ENCODE results near the gene NTNG1. TPM values are rescaled to one million over a fixed set of nuclear protein-coding genes. Genes with fewer than 3 reads are reported as not detected.

The NTNG1 gene
- total and polyA plus RNA-seq, 4 donors = 0.72 to 26.7 (median 3.9) TPM

- 85 to 91% methylated on average over 6 of the region's 6 CpGs for WGBS, 2 donors
Measured at GRCh38 chr1:107501081-107501605, 360.3 kb downstream of the NTNG1 start.

GRCh38 chr1:107510347-107510746 is 369.5 kb downstream of the NTNG1 start:
- no peak for TF ChIP-seq CTCF (IDR thresholded peaks at IDR 0.05; ENCODE audit: control extremely low read depth, extremely low read depth)
- Histone ChIP-seq H3K36me3 (ENCODE audit: control insufficient read depth in 4 of 4, insufficient read depth in 4 of 4, low read length in 4 of 4) (no peaks in the 10 kb centered on the region), H3K4me1 (ENCODE audit: control insufficient read depth in 5 of 5, insufficient read depth in 5 of 5, low read length in 5 of 5) (no peaks in the 10 kb centered on the region), H3K4me3 (no peak overlapping the region), H3K9ac (ENCODE audit: insufficient read depth in 1 of 2, low read length in 2 of 2) (no peak overlapping the region), H3K27me3 (ENCODE audit: control insufficient read depth in 3 of 3, insufficient read depth in 3 of 3, low read length in 2 of 3) (no peaks in the 10 kb centered on the region), H3K27ac (ENCODE audit: low read depth in 1 of 2, low read length in 1 of 2) (no peak overlapping the region), H3K9me3 (ENCODE audit: control insufficient read depth in 4 of 4, insufficient read depth in 3 of 4, low read length in 3 of 4) (peaks cover 0 to 6% (median 1%) of the 10 kb centered on the region in 4 donors)
- WGBS, 2 donors = 90 to 92% methylated on average over 4 of the region's 4 CpGs
- ATAC-seq (ENCODE audit: insufficient read depth, low FRiP score) (no peak), DNase-seq (no peak)

More at GRCh38 chr1:107501081-107501605, 360.3 kb downstream of the NTNG1 start:
- Histone ChIP-seq H3K36me3 (ENCODE audit: control insufficient read depth in 4 of 4, insufficient read depth in 4 of 4, low read length in 4 of 4) (no peaks in the 10 kb centered on the region), H3K27me3 (ENCODE audit: control insufficient read depth in 3 of 3, insufficient read depth in 3 of 3, low read length in 2 of 3) (no peaks in the 10 kb centered on the region), H3K9ac (ENCODE audit: insufficient read depth in 1 of 2, low read length in 2 of 2) (no peak overlapping the region), H3K9me3 (ENCODE audit: control insufficient read depth in 4 of 4, insufficient read depth in 3 of 4, low read length in 3 of 4) (no peaks in the 10 kb centered on the region), H3K27ac (ENCODE audit: low read depth in 1 of 2, low read length in 1 of 2) (no peak overlapping the region), H3K4me3 (no peak overlapping the region), H3K4me1 (ENCODE audit: control insufficient read depth in 5 of 5, insufficient read depth in 5 of 5, low read length in 5 of 5) (peaks cover 0 to under 1% (median 0%) of the 10 kb centered on the region in 5 donors)
- ATAC-seq (ENCODE audit: insufficient read depth, low FRiP score) (no peak), DNase-seq (no peak)
- no peak for TF ChIP-seq CTCF (IDR thresholded peaks at IDR 0.05; ENCODE audit: control extremely low read depth, extremely low read depth)

DNA sequence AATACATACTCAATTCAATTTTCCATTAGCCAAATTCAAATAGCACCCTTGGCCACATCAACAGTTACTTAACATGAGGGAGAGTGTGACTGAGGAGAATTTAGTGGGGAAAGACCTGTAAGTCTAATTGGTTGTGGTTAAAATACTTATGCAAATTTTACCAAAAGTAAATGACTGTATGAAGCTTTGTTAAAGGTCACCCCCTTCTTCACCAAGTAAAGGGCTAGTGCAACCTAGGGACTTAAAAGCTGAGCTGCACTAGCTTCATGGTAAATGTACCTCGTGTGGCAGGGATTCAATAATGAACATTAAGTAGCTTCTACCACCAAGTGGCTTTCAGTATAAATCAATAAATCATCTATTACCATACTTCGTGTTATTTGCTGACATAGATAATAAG is 372.0 kb downstream of the NTNG1 start:
- no peak for TF ChIP-seq CTCF (IDR thresholded peaks at IDR 0.05; ENCODE audit: control extremely low read depth, extremely low read depth)
- ATAC-seq (ENCODE audit: insufficient read depth, low FRiP score) = no peak
- Histone ChIP-seq H3K27ac (ENCODE audit: low read depth in 1 of 2, low read length in 1 of 2) (no peak overlapping the region), H3K4me1 (ENCODE audit: control insufficient read depth in 5 of 5, insufficient read depth in 5 of 5, low read length in 5 of 5) (no peaks in the 10 kb centered on the region), H3K4me3 (no peak overlapping the region), H3K36me3 (ENCODE audit: control insufficient read depth in 4 of 4, insufficient read depth in 4 of 4, low read length in 4 of 4) (no peaks in the 10 kb centered on the region), H3K27me3 (ENCODE audit: control insufficient read depth in 3 of 3, insufficient read depth in 3 of 3, low read length in 2 of 3) (no peaks in the 10 kb centered on the region), H3K9ac (ENCODE audit: insufficient read depth in 1 of 2, low read length in 2 of 2) (no peak overlapping the region), H3K9me3 (ENCODE audit: control insufficient read depth in 4 of 4, insufficient read depth in 3 of 4, low read length in 3 of 4) (peaks cover 0 to 6% (median under 1%) of the 10 kb centered on the region in 4 donors)
- no peak for DNase-seq
- 66 to 77% methylated on average over 2 of the region's 2 CpGs for WGBS, 2 donors

- DNase-seq (no peak), ATAC-seq (ENCODE audit: insufficient read depth, low FRiP score) (no peak)
- 69 to 85% methylated on average over 3 of the region's 3 CpGs for WGBS, 2 donors
- no peaks in the 10 kb centered on the region for H3K4me1 ChIP-seq (ENCODE audit: control insufficient read depth in 5 of 5, insufficient read depth in 5 of 5, low read length in 5 of 5)
- no peaks in the 10 kb centered on the region for H3K36me3 ChIP-seq (ENCODE audit: control insufficient read depth in 4 of 4, insufficient read depth in 4 of 4, low read length in 4 of 4)
- no peak overlapping the region for H3K27ac ChIP-seq (ENCODE audit: low read depth in 1 of 2, low read length in 1 of 2)
- H3K9ac ChIP-seq (ENCODE audit: insufficient read depth in 1 of 2, low read length in 2 of 2) = no peak overlapping the region
- H3K27me3 ChIP-seq (ENCODE audit: control insufficient read depth in 3 of 3, insufficient read depth in 3 of 3, low read length in 2 of 3) = no peaks in the 10 kb centered on the region
- peaks cover 0 to 6% (median 0%) of the 10 kb centered on the region in 4 donors for H3K9me3 ChIP-seq (ENCODE audit: control insufficient read depth in 4 of 4, insufficient read depth in 3 of 4, low read length in 3 of 4)
- TF ChIP-seq CTCF (IDR thresholded peaks at IDR 0.05; ENCODE audit: control extremely low read depth, extremely low read depth) = no peak
- H3K4me3 ChIP-seq = no peak overlapping the region
Measured at GRCh38 chr1:107514841-107515240, 374.0 kb downstream of the NTNG1 start.
